UCSD-AML1 (cell line): ENCODE measurements around the gene PARD3.

Source experiments
- DNase-seq: peaks from one replicate; lab custom pipeline; 2025; ENCODE audit not compliant: unreplicated experiment; lab: John Stamatoyannopoulos, UW

The PARD3 gene

GRCh38 chr10:34549001-34549400 is 266.1 kb downstream of the PARD3 start:
- DNase-seq, result no peak

- DNase-seq, result no peak
Observed at GRCh38 chr10:34548466-34548865, 266.6 kb downstream of the PARD3 start.

GRCh38 chr10:34547695-34548094 is 267.4 kb downstream of the PARD3 start:
- no peak for DNase-seq

- DNase-seq, result no peak
Observed at GRCh38 chr10:34547291-34547690, 267.8 kb downstream of the PARD3 start.

- DNase-seq, result no peak
Observed at GRCh38 chr10:34544400-34544799, 270.7 kb downstream of the PARD3 start.

- no peak for DNase-seq
Observed at GRCh38 chr10:34543716-34544115, 271.4 kb downstream of the PARD3 start.

- DNase-seq, result no peak
Observed at GRCh38 chr10:34540492-34540891, 274.6 kb downstream of the PARD3 start.

- no peak for DNase-seq
Observed at GRCh38 chr10:34539533-34540315, 275.4 kb downstream of the PARD3 start.

- DNase-seq, result no peak
Observed at GRCh38 chr10:34538281-34538829, 276.7 kb downstream of the PARD3 start.

GRCh38 chr10:34537629-34538231 is 277.4 kb downstream of the PARD3 start:
- no peak for DNase-seq

- DNase-seq, result no peak
Observed at GRCh38 chr10:34535872-34536271, 279.2 kb downstream of the PARD3 start.

- DNase-seq, result no peak
Observed at GRCh38 chr10:34530778-34531177, 284.3 kb downstream of the PARD3 start.

- DNase-seq, result no peak
Observed at GRCh38 chr10:34528320-34528719, 286.8 kb downstream of the PARD3 start.

- DNase-seq, result no peak
Observed at GRCh38 chr10:34526758-34527730, 288.1 kb downstream of the PARD3 start.

- no peak for DNase-seq
Observed at GRCh38 chr10:34526186-34526585, 288.9 kb downstream of the PARD3 start.

GRCh38 chr10:34524369-34525091 is 290.6 kb downstream of the PARD3 start:
- DNase-seq, result no peak

GRCh38 chr10:34523017-34523767 is 291.9 kb downstream of the PARD3 start:
- no peak for DNase-seq

GRCh38 chr10:34522546-34522945 is 292.6 kb downstream of the PARD3 start:
- DNase-seq, result no peak

GRCh38 chr10:34520510-34520909 is 294.6 kb downstream of the PARD3 start:
- no peak for DNase-seq

- DNase-seq, result no peak
Observed at GRCh38 chr10:34520084-34520483, 295.0 kb downstream of the PARD3 start.
